PFSK-1 (cell line): Measurements from ENCODE around the gene TTN.

ENCODE experiments used
- FOXP2 ChIP-seq: optimal IDR thresholded peaks from 2 replicates; pipeline ENCODE3; 2011; ENCODE audit warnings: borderline replicate concordance, control low read depth, inconsistent platforms; ENCODE audit not compliant: insufficient read depth; ENCODE audit errors: extremely low read length, extremely low read depth
- POLR2AphosphoS5 ChIP-seq: IDR thresholded peaks from 2 replicates; pipeline ENCODE4 v1.6.1; 2012; ENCODE audit warnings: low read depth, mild to moderate bottlenecking, control low read depth, low read length, moderate library complexity
- REST ChIP-seq, 2 experiments: IDR thresholded peaks; 2 replicates each; pipeline versions ENCODE4 v1.6.1 to v1.8.0; 2011 to 2012; ENCODE audit warnings: low read depth in 2 of 2, low read length in 2 of 2, control low read depth in 1 of 2, inconsistent platforms in 1 of 2, mild to moderate bottlenecking in 1 of 2, moderate library complexity in 1 of 2; ENCODE audit not compliant: insufficient read depth in 1 of 2
- SIN3A ChIP-seq: IDR thresholded peaks from 2 replicates; pipeline ENCODE4 v1.6.1; 2012; ENCODE audit warnings: mild to moderate bottlenecking, low read length, moderate library complexity, borderline replicate concordance; ENCODE audit not compliant: insufficient read depth
- TAF1 ChIP-seq: IDR thresholded peaks from 2 replicates; pipeline ENCODE4 v1.6.1; 2012; ENCODE audit warnings: low read length, control low read depth, borderline replicate concordance; ENCODE audit not compliant: insufficient read depth

Gene TTN

GRCh38 chr2:178632729-178633128, 174.5 kb downstream of the TTN start:
- TF ChIP-seq SIN3A (no peak), REST (IDR thresholded peaks at IDR 0.05; ENCODE audit: insufficient read depth in 1 of 2, low read depth in 2 of 2, low read length in 2 of 2) (no peak), TAF1 (no peak), POLR2AphosphoS5 (no peak), FOXP2 (no peak)

- TF ChIP-seq SIN3A (no peak), REST (IDR thresholded peaks at IDR 0.05; ENCODE audit: insufficient read depth in 1 of 2, low read depth in 2 of 2, low read length in 2 of 2) (no peak), FOXP2 (no peak), TAF1 (no peak), POLR2AphosphoS5 (no peak)
These were observed 176.6 kb downstream of the TTN start for GRCh38 chr2:178630581-178630980.

- no peak for TF ChIP-seq REST (IDR thresholded peaks at IDR 0.05; ENCODE audit: insufficient read depth in 1 of 2, low read depth in 2 of 2, low read length in 2 of 2)
- TF ChIP-seq POLR2AphosphoS5, result no peak
- no peak for TF ChIP-seq TAF1
- no peak for TF ChIP-seq FOXP2
- TF ChIP-seq SIN3A, result no peak
These were observed 177.8 kb downstream of the TTN start for GRCh38 chr2:178629463-178629862.

GRCh38 chr2:178628605-178629004, 178.6 kb downstream of the TTN start:
- no peak for TF ChIP-seq POLR2AphosphoS5
- TF ChIP-seq TAF1, result no peak
- TF ChIP-seq SIN3A, result no peak
- no peak for TF ChIP-seq FOXP2
- TF ChIP-seq REST (IDR thresholded peaks at IDR 0.05; ENCODE audit: insufficient read depth in 1 of 2, low read depth in 2 of 2, low read length in 2 of 2), result no peak

GRCh38 chr2:178627401-178627800, 179.8 kb downstream of the TTN start:
- TF ChIP-seq POLR2AphosphoS5 (no peak), FOXP2 (no peak), TAF1 (no peak), SIN3A (no peak), REST (IDR thresholded peaks at IDR 0.05; ENCODE audit: insufficient read depth in 1 of 2, low read depth in 2 of 2, low read length in 2 of 2) (no peak)
